Right atrium auricular region (tissue), 2 donors: ENCODE data around the gene TEX54. TPM values are rescaled to one million over a fixed set of nuclear protein-coding genes. Genes with fewer than 3 reads are reported as not detected.

Experiments used
- DNase-seq: peaks from one replicate; pipeline ENCODE4 v3.0.0-alpha.2; 2019; ENCODE audit warnings: low spot score
- H3K27ac ChIP-seq, 2 donors: fragments of 200-600 bp; sonication (generic); 1 replicate in 1 of 2; 2 replicates in 1 of 2; pipeline ENCODE4 v1.5.1; 2016 to 2019
- H3K27me3 ChIP-seq, 2 donors: fragments of 200-600 bp; sonication (generic); one replicate each; pipeline versions ENCODE4 v1.5.1 to v1.6.0; 2017 to 2019
- H3K36me3 ChIP-seq: fragments of 200-600 bp; sonication (generic); one replicate; pipeline ENCODE4 v1.5.1; 2016
- H3K4me1 ChIP-seq, 2 donors: fragments of 200-600 bp; sonication (generic); one replicate each; pipeline versions ENCODE4 v1.5.1 to v1.6.0; 2017 to 2019
- H3K4me3 ChIP-seq, 2 donors: fragments of 200-600 bp; sonication (generic); 1 replicate in 1 of 2; 2 replicates in 1 of 2; pipeline ENCODE4 v1.5.1; 2017 to 2019; ENCODE audit warnings: mild to moderate bottlenecking in 1 of 2, moderate library complexity in 1 of 2
- H3K9me3 ChIP-seq, 2 donors: fragments of 200-600 bp; sonication (generic); one replicate each; pipeline ENCODE4 v1.5.1; 2019
- CTCF ChIP-seq, 2 donors: fragments of 200-600 bp; sonication (generic); IDR thresholded peaks; one replicate each; pipeline ENCODE4 v1.5.1; 2019; ENCODE audit warnings: antibody characterized with exemption in 2 of 2
- total RNA-seq, 2 donors: library from RNA; depleted of rRNA; stranded (reverse); fragments of >200 nt; gene quantifications; one replicate each; pipeline ENCODE4 v1.1.0, GENCODE V29; 2016

Gene TEX54
- total RNA-seq, 2 donors from 2014 or later = not detected

- peak overlapping the region; percentile 72 to 87 for H3K4me3 ChIP-seq
- peaks cover 24% of the 10 kb centered on the region for H3K36me3 ChIP-seq
- H3K27me3 ChIP-seq = no peaks in the 10 kb centered on the region
- peak overlapping the region; percentile 91 to 93 for H3K27ac ChIP-seq
- TF ChIP-seq CTCF (IDR thresholded peaks at IDR 0.05) = no peak
- no peaks in the 10 kb centered on the region for H3K9me3 ChIP-seq
- H3K4me1 ChIP-seq = peaks cover 0 to 33% of the 10 kb centered on the region in 2 donors
- no peak for DNase-seq
Observed at GRCh38 chr11:62805961-62806441, 26.6 kb downstream of the TEX54 start.

GRCh38 chr11:62805076-62805892 lies 27.4 kb downstream of the TEX54 start, which contains the start of gene NXF1:
Gene NXF1, minus strand, starts transcription at chr11:62805440. Its CDS starts 84 bp downstream, at chr11:62805356.
- peak; percentile 96 for DNase-seq
- Histone ChIP-seq H3K4me1 (peaks cover 0 to 33% of the 10 kb centered on the region in 2 donors), H3K36me3 (peaks cover 31% of the 10 kb centered on the region), H3K9me3 (no peaks in the 10 kb centered on the region), H3K27me3 (no peaks in the 10 kb centered on the region), H3K27ac (peak within 1 kb of the TSS; percentile 91 to 93), H3K4me3 (peak within 1 kb of the TSS; percentile 72 to 87)
- TF ChIP-seq CTCF (IDR thresholded peaks at IDR 0.05) = peak in 1 of 2 donors; percentile 41

- H3K9me3 ChIP-seq = no peaks in the 10 kb centered on the region
- H3K4me1 ChIP-seq = peaks cover 0 to 33% of the 10 kb centered on the region in 2 donors
- DNase-seq = peak; percentile 65
- H3K27me3 ChIP-seq = no peaks in the 10 kb centered on the region
- H3K4me3 ChIP-seq = peak overlapping the region; percentile 72 to 87
- H3K36me3 ChIP-seq = peaks cover 39% of the 10 kb centered on the region
- no peak for TF ChIP-seq CTCF (IDR thresholded peaks at IDR 0.05)
- H3K27ac ChIP-seq = peak overlapping the region; percentile 91 to 93
Observed at GRCh38 chr11:62804310-62805075, 28.1 kb downstream of the TEX54 start.

- Histone ChIP-seq H3K4me3 (no peak overlapping the region), H3K36me3 (peaks cover 73% of the 10 kb centered on the region), H3K4me1 (peaks cover 0 to 23% of the 10 kb centered on the region in 2 donors), H3K27me3 (no peaks in the 10 kb centered on the region), H3K9me3 (no peaks in the 10 kb centered on the region), H3K27ac (no peak overlapping the region)
- no peak for DNase-seq
- TF ChIP-seq CTCF (IDR thresholded peaks at IDR 0.05) = no peak
Observed at GRCh38 chr11:62801071-62801470, 31.6 kb downstream of the TEX54 start.

GRCh38 chr11:62799486-62799885 lies 33.2 kb downstream of the TEX54 start:
- Histone ChIP-seq H3K36me3 (peaks cover 89% of the 10 kb centered on the region), H3K27ac (no peak overlapping the region), H3K27me3 (no peaks in the 10 kb centered on the region), H3K9me3 (no peaks in the 10 kb centered on the region), H3K4me3 (no peak overlapping the region), H3K4me1 (peaks cover 0 to 17% of the 10 kb centered on the region in 2 donors)
- no peak for TF ChIP-seq CTCF (IDR thresholded peaks at IDR 0.05)
- no peak for DNase-seq
